Stimulated activated naive CD4-positive, alpha-beta T cell treated with Interleukin-2 at 50 U/mL for 16 hours (primary cell): Measurements from ENCODE around the gene CEP295NL.
"Not testable (repeated sequence)": the region's sequence is repeated elsewhere in the genome, so short reads cannot be mapped to it uniquely, and the experiment has no call there.

Experiments used
- DNase-seq: peaks from one replicate; lab custom pipeline; 2025; lab: John Stamatoyannopoulos, UW

Gene CEP295NL

GRCh38 chr17:78903101-78903779 lies at the start of gene CEP295NL:
TSS of gene CEP295NL (minus strand) at chr17:78903201. CDS start at chr17:78901828, 1,373 bp downstream.
- no peak for DNase-seq

- no peak for DNase-seq
These were observed 49.7 kb upstream of the CEP295NL start for GRCh38 chr17:78952706-78953105.

GRCh38 chr17:78951967-78952551 lies 49.1 kb upstream of the CEP295NL start:
- DNase-seq = no peak

- no peak for DNase-seq
These were observed 47.9 kb upstream of the CEP295NL start for GRCh38 chr17:78950870-78951269.

- no peak for DNase-seq
These were observed 44.5 kb upstream of the CEP295NL start for GRCh38 chr17:78947235-78948149.

- no peak for DNase-seq
These were observed 43.6 kb upstream of the CEP295NL start for GRCh38 chr17:78946631-78947030.

- DNase-seq = no peak
These were observed 43.1 kb upstream of the CEP295NL start for GRCh38 chr17:78946131-78946530.

- not testable (repeated sequence) for DNase-seq
These were observed 42.5 kb upstream of the CEP295NL start for GRCh38 chr17:78945455-78945854.

GRCh38 chr17:78944956-78945355 lies 42.0 kb upstream of the CEP295NL start:
- no peak for DNase-seq

- DNase-seq = no peak
These were observed 41.0 kb upstream of the CEP295NL start for GRCh38 chr17:78944026-78944425.

- DNase-seq = no peak
These were observed 37.7 kb upstream of the CEP295NL start for GRCh38 chr17:78940708-78941107.

- no peak for DNase-seq
These were observed 37.3 kb upstream of the CEP295NL start for GRCh38 chr17:78940258-78940657.

GRCh38 chr17:78939615-78940014 lies 36.6 kb upstream of the CEP295NL start:
- DNase-seq = no peak

- no peak for DNase-seq
These were observed 34.6 kb upstream of the CEP295NL start for GRCh38 chr17:78937561-78937960.

GRCh38 chr17:78935419-78936323 lies 32.7 kb upstream of the CEP295NL start:
- DNase-seq = no peak

GRCh38 chr17:78934681-78935418 lies 31.8 kb upstream of the CEP295NL start:
- no peak for DNase-seq

GRCh38 chr17:78933959-78934568 lies 31.1 kb upstream of the CEP295NL start:
- DNase-seq = no peak

GRCh38 chr17:78933025-78933958 lies 30.3 kb upstream of the CEP295NL start:
- peak; percentile 37 for DNase-seq
